Epithelial cell of proximal tubule (primary cell): ENCODE results near the gene PPP2R2B. TPM values are rescaled to one million over a fixed set of nuclear protein-coding genes. Genes with fewer than 3 reads are reported as not detected.

Experiments
- DNase-seq: peaks from one replicate; pipeline ENCODE4 v3.0.0-alpha.2; 2011; ENCODE audit warnings: low read depth
- H3K4me3 ChIP-seq: 2 replicates; pipeline ENCODE4 v1.5.1; 2011; ENCODE audit warnings: low read depth, mild to moderate bottlenecking, low read length
- total RNA-seq: library from RNA; depleted of rRNA; stranded (reverse); fragments of >200 nt; gene quantifications from 2 replicates; pipeline ENCODE4 v1.2.3, GENCODE V29; 2015
- TF ChIP-seq, protein P1 (sequence below): conservative IDR thresholded peaks from 2 replicates; pipeline ENCODE4 v1.5.1; 2012; ENCODE audit warnings: low read depth, mild to moderate bottlenecking, low read length

The PPP2R2B gene
- total RNA-seq, 1 donor from 2014 or later: 3.9 TPM

DNA sequence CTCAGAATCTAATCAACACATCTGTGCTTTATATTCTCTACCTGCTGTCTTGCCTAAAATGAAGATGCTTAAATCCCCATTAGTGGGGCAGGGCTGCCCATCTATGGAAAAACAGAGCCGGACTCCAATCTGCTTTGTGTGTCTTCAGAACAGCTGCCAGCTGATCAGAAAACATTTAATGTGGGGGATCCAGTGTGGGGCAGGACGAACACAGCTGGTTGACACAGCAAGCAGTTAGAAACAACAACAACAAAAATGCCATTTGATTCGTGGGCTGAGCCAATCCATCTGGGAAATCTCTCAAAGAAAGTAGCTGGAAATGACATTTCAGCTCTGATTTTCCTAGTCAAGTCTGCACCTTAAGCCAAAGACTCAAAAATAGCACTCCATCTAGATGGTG lies 99.8 kb downstream of the PPP2R2B start:
- H3K4me3 ChIP-seq: no peak overlapping the region
- TF ChIP-seq, protein P1, sequence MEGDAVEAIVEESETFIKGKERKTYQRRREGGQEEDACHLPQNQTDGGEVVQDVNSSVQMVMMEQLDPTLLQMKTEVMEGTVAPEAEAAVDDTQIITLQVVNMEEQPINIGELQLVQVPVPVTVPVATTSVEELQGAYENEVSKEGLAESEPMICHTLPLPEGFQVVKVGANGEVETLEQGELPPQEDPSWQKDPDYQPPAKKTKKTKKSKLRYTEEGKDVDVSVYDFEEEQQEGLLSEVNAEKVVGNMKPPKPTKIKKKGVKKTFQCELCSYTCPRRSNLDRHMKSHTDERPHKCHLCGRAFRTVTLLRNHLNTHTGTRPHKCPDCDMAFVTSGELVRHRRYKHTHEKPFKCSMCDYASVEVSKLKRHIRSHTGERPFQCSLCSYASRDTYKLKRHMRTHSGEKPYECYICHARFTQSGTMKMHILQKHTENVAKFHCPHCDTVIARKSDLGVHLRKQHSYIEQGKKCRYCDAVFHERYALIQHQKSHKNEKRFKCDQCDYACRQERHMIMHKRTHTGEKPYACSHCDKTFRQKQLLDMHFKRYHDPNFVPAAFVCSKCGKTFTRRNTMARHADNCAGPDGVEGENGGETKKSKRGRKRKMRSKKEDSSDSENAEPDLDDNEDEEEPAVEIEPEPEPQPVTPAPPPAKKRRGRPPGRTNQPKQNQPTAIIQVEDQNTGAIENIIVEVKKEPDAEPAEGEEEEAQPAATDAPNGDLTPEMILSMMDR: no peak
- DNase-seq: no peak

DNA sequence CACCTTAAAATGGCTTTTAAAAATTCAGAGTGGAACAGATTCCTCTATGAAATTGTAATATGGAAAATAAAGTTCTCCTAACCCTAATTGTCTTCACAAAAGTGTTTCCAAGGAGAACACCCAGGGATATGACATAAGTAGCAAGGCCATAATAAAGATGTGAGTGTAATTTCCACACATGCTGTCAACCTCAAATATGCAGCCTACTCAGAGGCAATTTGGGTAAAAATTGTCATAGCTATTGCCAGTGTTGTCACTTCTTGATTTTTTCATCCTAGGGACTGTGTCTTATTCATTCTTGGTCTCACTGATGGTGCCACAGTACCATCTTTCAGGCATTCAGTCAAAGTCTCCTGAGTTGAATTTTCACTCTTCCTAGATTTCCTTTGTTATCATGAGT lies 100.3 kb downstream of the PPP2R2B start:
- H3K4me3 ChIP-seq: no peak overlapping the region
- no peak for DNase-seq
- TF ChIP-seq, protein P1: no peak

DNA sequence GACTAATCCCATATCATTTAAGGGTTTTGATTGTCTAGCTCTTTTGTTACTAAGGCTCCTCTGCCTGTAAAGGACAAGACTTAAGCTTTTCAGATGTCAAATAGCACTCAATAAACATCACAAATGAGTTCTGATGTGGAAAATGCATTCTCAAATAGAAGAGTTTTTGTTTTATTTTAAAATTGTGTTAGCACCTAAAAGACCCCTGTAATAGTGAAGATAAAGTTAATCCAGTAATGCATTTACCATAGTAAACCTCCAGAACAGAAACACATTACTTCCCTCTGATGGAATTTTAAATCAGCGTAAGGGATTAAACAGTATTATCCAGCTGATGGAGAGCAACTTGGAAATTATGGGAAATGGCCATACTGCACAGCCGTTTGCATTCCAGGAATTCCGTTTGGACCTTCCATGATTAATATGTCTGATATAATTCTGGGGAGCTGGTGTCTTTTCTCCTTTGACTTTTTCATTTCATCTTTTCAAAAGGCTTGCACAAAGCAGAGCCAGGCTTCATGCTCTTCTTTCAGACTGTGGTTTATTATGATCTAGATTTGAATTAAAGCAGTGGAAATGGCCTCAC lies 105.6 kb downstream of the PPP2R2B start:
- no peak for DNase-seq
- H3K4me3 ChIP-seq: no peak overlapping the region
- TF ChIP-seq, protein P1: no peak

DNA sequence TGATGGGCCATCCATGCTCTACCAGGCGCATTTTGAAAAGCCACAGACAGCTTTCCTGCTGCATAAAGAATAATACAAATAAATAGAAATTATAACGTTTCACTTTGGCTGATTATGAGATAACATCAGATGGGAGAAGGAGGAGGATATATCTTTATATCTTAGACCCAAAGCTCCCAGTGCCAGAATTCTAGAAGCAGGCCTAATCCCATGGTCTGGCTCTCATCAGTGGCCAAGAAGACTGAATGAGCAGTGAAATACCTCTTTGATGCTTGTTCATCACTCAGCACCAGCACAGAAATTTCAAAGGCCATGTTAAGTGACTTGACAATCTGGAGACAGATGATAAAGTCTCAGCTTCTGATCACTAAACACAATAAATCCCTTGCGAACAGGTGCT lies 107.6 kb downstream of the PPP2R2B start:
- no peak for DNase-seq

DNA sequence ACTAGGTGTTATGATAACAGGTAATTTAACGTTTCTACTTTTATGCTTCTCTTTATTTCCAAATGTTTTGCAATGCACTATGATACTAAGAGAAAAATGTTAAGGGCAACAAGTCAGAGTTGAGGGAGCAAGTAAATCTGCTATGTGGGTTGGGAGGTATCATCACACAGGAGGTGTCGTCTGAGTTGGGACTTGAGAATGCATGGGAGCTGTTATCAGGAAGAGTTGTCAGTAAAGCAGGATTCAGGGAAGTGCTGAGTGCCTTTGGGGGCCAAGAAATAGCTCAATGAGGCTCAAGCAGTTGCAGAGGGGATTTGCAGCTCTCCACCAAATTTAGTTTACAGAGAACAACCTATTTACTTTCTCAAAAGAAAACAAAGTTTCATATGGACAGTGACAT lies 108.0 kb downstream of the PPP2R2B start:
- TF ChIP-seq, protein P1: no peak
- DNase-seq: no peak

More for the DNA sequence above, 107.6 kb downstream of the PPP2R2B start:
- TF ChIP-seq, protein P1: no peak
- no peak overlapping the region for H3K4me3 ChIP-seq

DNA sequence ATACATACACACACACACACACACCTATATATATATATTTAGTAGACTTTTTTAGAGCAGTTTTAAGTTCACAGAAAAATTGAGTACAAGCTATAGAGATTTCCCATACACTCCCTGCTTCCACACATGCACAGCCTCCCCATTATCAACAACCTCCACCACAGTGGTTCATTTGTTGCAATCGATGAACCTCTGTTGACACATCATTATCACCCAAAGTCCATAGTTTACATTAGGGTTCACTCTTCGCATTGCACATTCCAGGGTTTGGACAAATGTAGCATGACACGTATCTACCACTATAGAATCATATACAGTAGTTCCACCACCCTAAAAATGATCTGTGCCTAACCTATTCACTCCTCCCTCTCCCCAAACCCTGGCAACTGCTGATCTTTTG lies 111.0 kb downstream of the PPP2R2B start:
- H3K4me3 ChIP-seq: no peak overlapping the region
- no peak for DNase-seq

More for the DNA sequence above, 108.0 kb downstream of the PPP2R2B start:
- H3K4me3 ChIP-seq: no peak overlapping the region

More for the DNA sequence above, 111.0 kb downstream of the PPP2R2B start:
- TF ChIP-seq, protein P1: no peak
